ENCODE measurements around the gene TMEM187. TPM values are rescaled to one million over a fixed set of nuclear protein-coding genes. Genes with fewer than 3 reads are reported as not detected.
"Not testable (repeated sequence)": the region's sequence is repeated elsewhere in the genome, so short reads cannot be mapped to it uniquely, and the experiment has no call there.

TMEM187 gene
- total and polyA plus RNA-seq, 4 donors, result 1.8 to 11.4 (median 5.9) TPM

DNA sequence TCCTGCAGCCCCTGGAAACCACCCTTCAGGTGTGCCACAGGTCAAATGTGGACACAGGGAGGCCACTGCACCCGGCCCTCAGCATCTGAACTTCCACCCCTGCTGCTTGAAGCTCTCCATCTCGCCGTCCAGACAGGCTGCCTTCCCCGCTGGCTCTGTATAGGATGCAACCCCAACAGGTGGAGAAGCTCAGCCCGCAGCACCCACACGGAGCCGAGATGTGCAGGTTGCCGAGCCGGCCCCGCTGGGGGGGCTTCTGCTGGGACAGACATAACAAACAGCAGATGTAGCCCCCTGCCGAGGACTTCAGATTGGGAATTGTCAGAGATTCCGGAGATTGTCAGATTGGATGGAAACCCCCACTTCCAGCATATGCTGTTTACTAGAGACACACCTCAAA, 20.5 kb downstream of the TMEM187 start:
- no peaks in the 10 kb centered on the region for H3K9me3 ChIP-seq (ENCODE audit: control insufficient read depth in 4 of 4, insufficient read depth in 3 of 4, low read length in 3 of 4)
- no peak overlapping the region for H3K9ac ChIP-seq (ENCODE audit: insufficient read depth in 1 of 2, low read length in 2 of 2)
- H3K4me3 ChIP-seq, result no peak overlapping the region
- no peaks in the 10 kb centered on the region for H3K4me1 ChIP-seq (ENCODE audit: control insufficient read depth in 5 of 5, insufficient read depth in 5 of 5, low read length in 5 of 5)
- H3K27me3 ChIP-seq (ENCODE audit: control insufficient read depth in 3 of 3, insufficient read depth in 3 of 3, low read length in 2 of 3), result peaks cover 0 to 9% (median 0%) of the 10 kb centered on the region in 3 donors
- ATAC-seq (ENCODE audit: insufficient read depth, low FRiP score), result no peak
- DNase-seq, result no peak
- TF ChIP-seq, protein P1, sequence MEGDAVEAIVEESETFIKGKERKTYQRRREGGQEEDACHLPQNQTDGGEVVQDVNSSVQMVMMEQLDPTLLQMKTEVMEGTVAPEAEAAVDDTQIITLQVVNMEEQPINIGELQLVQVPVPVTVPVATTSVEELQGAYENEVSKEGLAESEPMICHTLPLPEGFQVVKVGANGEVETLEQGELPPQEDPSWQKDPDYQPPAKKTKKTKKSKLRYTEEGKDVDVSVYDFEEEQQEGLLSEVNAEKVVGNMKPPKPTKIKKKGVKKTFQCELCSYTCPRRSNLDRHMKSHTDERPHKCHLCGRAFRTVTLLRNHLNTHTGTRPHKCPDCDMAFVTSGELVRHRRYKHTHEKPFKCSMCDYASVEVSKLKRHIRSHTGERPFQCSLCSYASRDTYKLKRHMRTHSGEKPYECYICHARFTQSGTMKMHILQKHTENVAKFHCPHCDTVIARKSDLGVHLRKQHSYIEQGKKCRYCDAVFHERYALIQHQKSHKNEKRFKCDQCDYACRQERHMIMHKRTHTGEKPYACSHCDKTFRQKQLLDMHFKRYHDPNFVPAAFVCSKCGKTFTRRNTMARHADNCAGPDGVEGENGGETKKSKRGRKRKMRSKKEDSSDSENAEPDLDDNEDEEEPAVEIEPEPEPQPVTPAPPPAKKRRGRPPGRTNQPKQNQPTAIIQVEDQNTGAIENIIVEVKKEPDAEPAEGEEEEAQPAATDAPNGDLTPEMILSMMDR (IDR thresholded peaks at IDR 0.05; ENCODE audit: control extremely low read depth, extremely low read depth), result no peak
- H3K36me3 ChIP-seq (ENCODE audit: control insufficient read depth in 4 of 4, insufficient read depth in 4 of 4, low read length in 4 of 4), result no peaks in the 10 kb centered on the region
- WGBS, 2 donors, result 87 to 92% methylated on average over 12 of the region's 12 CpGs
- no peak overlapping the region for H3K27ac ChIP-seq (ENCODE audit: low read depth in 1 of 2, low read length in 1 of 2)

DNA sequence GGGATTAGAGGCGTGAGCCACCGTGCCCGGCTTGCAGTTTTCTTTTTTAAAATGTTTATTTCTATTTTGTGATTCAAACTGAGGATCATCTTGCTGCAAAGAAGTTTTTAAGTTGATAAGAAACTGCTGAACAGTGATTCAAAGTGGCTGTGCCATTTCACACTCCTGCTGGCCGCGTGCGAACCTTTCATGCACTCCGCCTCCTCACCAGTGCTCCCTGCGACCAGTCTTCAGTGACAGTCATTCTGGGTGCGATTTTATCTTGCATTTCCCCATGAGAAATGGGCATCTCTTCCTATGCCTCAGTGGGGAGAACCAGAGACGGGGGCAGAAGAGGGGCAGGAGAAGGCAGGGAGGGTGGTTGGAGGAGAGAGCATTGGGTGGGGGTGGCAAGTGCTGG, 21.4 kb downstream of the TMEM187 start:
- no peak overlapping the region for H3K9ac ChIP-seq (ENCODE audit: insufficient read depth in 1 of 2, low read length in 2 of 2)
- H3K27me3 ChIP-seq (ENCODE audit: control insufficient read depth in 3 of 3, insufficient read depth in 3 of 3, low read length in 2 of 3), result peaks cover 0 to 12% (median 0%) of the 10 kb centered on the region in 3 donors
- TF ChIP-seq, protein P1 (IDR thresholded peaks at IDR 0.05; ENCODE audit: control extremely low read depth, extremely low read depth), result no peak
- H3K27ac ChIP-seq (ENCODE audit: low read depth in 1 of 2, low read length in 1 of 2), result no peak overlapping the region
- no peak for DNase-seq
- H3K9me3 ChIP-seq (ENCODE audit: control insufficient read depth in 4 of 4, insufficient read depth in 3 of 4, low read length in 3 of 4), result no peaks in the 10 kb centered on the region
- 82 to 93% methylated on average over 9 to 10 of the region's 10 CpGs for WGBS, 2 donors
- no peak overlapping the region for H3K4me3 ChIP-seq
- no peaks in the 10 kb centered on the region for H3K36me3 ChIP-seq (ENCODE audit: control insufficient read depth in 4 of 4, insufficient read depth in 4 of 4, low read length in 4 of 4)
- no peak for ATAC-seq (ENCODE audit: insufficient read depth, low FRiP score)
- no peaks in the 10 kb centered on the region for H3K4me1 ChIP-seq (ENCODE audit: control insufficient read depth in 5 of 5, insufficient read depth in 5 of 5, low read length in 5 of 5)

DNA sequence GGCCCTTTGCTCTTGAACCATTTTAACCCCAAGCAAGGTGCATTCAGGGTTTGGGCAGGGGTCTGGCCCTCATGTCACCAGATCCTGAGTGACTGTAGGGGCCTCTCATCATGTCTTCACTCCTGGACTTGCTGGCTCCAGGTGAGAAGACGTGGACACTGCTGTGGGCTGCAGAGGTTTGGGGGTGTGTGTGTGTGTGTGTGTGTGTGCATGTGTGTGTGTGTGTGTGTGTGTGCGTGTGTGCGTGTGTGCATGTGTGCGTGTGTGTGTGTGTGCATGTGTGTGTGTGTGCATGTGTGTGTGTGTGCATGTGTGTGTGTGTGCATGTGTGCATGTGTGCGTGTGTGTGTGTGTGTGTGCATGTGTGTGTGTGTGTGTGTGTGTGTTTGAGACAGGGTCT, 21.8 kb downstream of the TMEM187 start:
- H3K36me3 ChIP-seq (ENCODE audit: control insufficient read depth in 4 of 4, insufficient read depth in 4 of 4, low read length in 4 of 4); ATAC-seq (ENCODE audit: insufficient read depth, low FRiP score); H3K27ac ChIP-seq (ENCODE audit: low read depth in 1 of 2, low read length in 1 of 2); H3K4me1 ChIP-seq (ENCODE audit: control insufficient read depth in 5 of 5, insufficient read depth in 5 of 5, low read length in 5 of 5); H3K9ac ChIP-seq (ENCODE audit: insufficient read depth in 1 of 2, low read length in 2 of 2); H3K4me3 ChIP-seq; DNase-seq; H3K9me3 ChIP-seq (ENCODE audit: control insufficient read depth in 4 of 4, insufficient read depth in 3 of 4, low read length in 3 of 4): not testable (repeated sequence)
- WGBS, 2 donors, result 66 to 100% methylated on average over 1 to 5 of the region's 5 CpGs
- peaks cover 0 to 15% (median 0%) of the 10 kb centered on the region in 3 donors for H3K27me3 ChIP-seq (ENCODE audit: control insufficient read depth in 3 of 3, insufficient read depth in 3 of 3, low read length in 2 of 3)

DNA sequence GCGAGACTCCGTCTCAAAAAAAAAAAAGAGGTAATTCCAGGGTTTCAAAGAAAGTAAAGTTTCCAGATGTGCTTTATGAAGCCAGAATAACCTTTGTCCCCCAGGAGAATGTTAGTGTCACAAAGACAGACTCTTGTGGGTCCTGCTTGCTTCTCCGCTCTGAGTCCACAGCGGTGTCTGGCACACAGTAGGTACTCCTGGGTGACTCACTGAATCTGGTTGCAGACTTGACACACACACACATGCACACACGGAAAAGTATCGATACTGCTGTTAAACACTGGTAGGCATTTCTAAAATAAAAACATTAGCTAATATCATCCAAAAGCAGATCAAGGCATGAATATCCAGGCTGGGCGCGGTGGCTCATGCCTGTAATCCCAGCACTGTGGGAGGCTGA, 22.9 kb downstream of the TMEM187 start:
- TF ChIP-seq, protein P1 (IDR thresholded peaks at IDR 0.05; ENCODE audit: control extremely low read depth, extremely low read depth), result no peak
- Histone ChIP-seq H3K36me3 (ENCODE audit: control insufficient read depth in 4 of 4, insufficient read depth in 4 of 4, low read length in 4 of 4) (no peaks in the 10 kb centered on the region), H3K4me1 (ENCODE audit: control insufficient read depth in 5 of 5, insufficient read depth in 5 of 5, low read length in 5 of 5) (no peaks in the 10 kb centered on the region), H3K27ac (ENCODE audit: low read depth in 1 of 2, low read length in 1 of 2) (no peak overlapping the region), H3K27me3 (ENCODE audit: control insufficient read depth in 3 of 3, insufficient read depth in 3 of 3, low read length in 2 of 3) (peaks cover 0 to 15% (median 0%) of the 10 kb centered on the region in 3 donors), H3K9me3 (ENCODE audit: control insufficient read depth in 4 of 4, insufficient read depth in 3 of 4, low read length in 3 of 4) (peaks cover 0 to 2% (median 0%) of the 10 kb centered on the region in 4 donors), H3K4me3 (no peak overlapping the region), H3K9ac (ENCODE audit: insufficient read depth in 1 of 2, low read length in 2 of 2) (no peak overlapping the region)
- ATAC-seq (ENCODE audit: insufficient read depth, low FRiP score), result no peak
- no peak for DNase-seq
- WGBS, 2 donors, result 96 to 100% methylated on average over 6 to 8 of the region's 8 CpGs

Data from lung (tissue), 12 donors.